Hepatocyte (in vitro differentiated cells): ENCODE results near the gene STAT4. TPM values are rescaled to one million over a fixed set of nuclear protein-coding genes. Genes with fewer than 3 reads are reported as not detected.

ENCODE experiments used
- DNase-seq: peaks from one replicate; pipeline ENCODE4 v3.0.0-alpha.2; 2016; ENCODE audit warnings: low spot score
- H2AFZ ChIP-seq: fragments of 200-600 bp; sonication (generic); 2 replicates; pipeline ENCODE4 v1.6.0; 2016; ENCODE audit warnings: antibody characterized with exemption, mild to moderate bottlenecking
- H3K27ac ChIP-seq: fragments of 200-600 bp; sonication (generic); 2 replicates; pipeline ENCODE4 v1.5.1; 2016; ENCODE audit warnings: mild to moderate bottlenecking
- H3K27me3 ChIP-seq: fragments of 200-600 bp; sonication (generic); 2 replicates; pipeline ENCODE4 v1.6.1; 2016
- H3K36me3 ChIP-seq: fragments of 200-600 bp; sonication (generic); replicated peaks from 2 replicates; pipeline ENCODE4 v1.5.1; 2016; ENCODE audit warnings: low read depth; ENCODE audit not compliant: insufficient read depth
- H3K4me1 ChIP-seq: fragments of 200-600 bp; sonication (generic); 2 replicates; pipeline ENCODE4 v1.5.1; 2016; ENCODE audit warnings: mild to moderate bottlenecking, moderate library complexity; ENCODE audit not compliant: insufficient read depth
- H3K4me2 ChIP-seq: fragments of 200-600 bp; sonication (generic); 2 replicates; pipeline ENCODE4 v1.6.0; 2016
- H3K4me3 ChIP-seq: fragments of 200-600 bp; sonication (generic); 2 replicates; pipeline ENCODE4 v1.5.1; 2016; ENCODE audit warnings: mild to moderate bottlenecking
- H3K79me2 ChIP-seq: fragments of 200-600 bp; sonication (generic); 2 replicates; pipeline ENCODE4 v1.6.0; 2017; ENCODE audit warnings: mild to moderate bottlenecking
- H3K9me2 ChIP-seq: fragments of 200-600 bp; sonication (generic); replicated peaks from 2 replicates; pipeline ENCODE4 v1.6.0; 2017; ENCODE audit warnings: mild to moderate bottlenecking; ENCODE audit not compliant: insufficient read depth
- H3K9me3 ChIP-seq: fragments of 200-600 bp; sonication (generic); 2 replicates; pipeline ENCODE4 v1.5.1; 2016; ENCODE audit warnings: low read depth, mild to moderate bottlenecking
- H4K20me1 ChIP-seq: fragments of 200-600 bp; sonication (generic); 2 replicates; pipeline ENCODE4 v1.6.0; 2016; ENCODE audit warnings: mild to moderate bottlenecking; ENCODE audit not compliant: insufficient read depth, poor library complexity, severe bottlenecking
- CTCF ChIP-seq: fragments of 200-600 bp; sonication (generic); IDR thresholded peaks from 2 replicates; pipeline ENCODE4 v1.5.1; 2016; ENCODE audit warnings: antibody characterized with exemption, mild to moderate bottlenecking; ENCODE audit not compliant: poor library complexity
- EZH2 ChIP-seq: fragments of 200-600 bp; sonication (generic); IDR thresholded peaks from 2 replicates; pipeline ENCODE4 v1.6.1; 2016; ENCODE audit warnings: antibody characterized with exemption, mild to moderate bottlenecking, borderline replicate concordance
- EZH2phosphoT487 ChIP-seq: fragments of 200-600 bp; sonication (generic); IDR thresholded peaks from one replicate; pipeline ENCODE4 v1.6.1; 2018; ENCODE audit warnings: antibody characterized with exemption, mild to moderate bottlenecking, low read depth, moderate library complexity; ENCODE audit not compliant: unreplicated experiment, severe bottlenecking
- WGBS: methylation state at CpG from one replicate; pipeline ENCODE4 v1.1.6; 2016; ENCODE audit warnings: low lambda C conversion rate; ENCODE audit errors: missing lambda C conversion rate; 5-methylcytosine and 5-hydroxymethylcytosine counted together
- polyA plus RNA-seq: library from polyadenylated mRNA; unstranded; fragments of >200 nt; fragmentation: Nextera tagmentation; extraction: Ambion mirVana; gene quantifications from 2 replicates; pipeline ENCODE4 v1.2.1, GENCODE V29; 2016
- total RNA-seq: library from RNA; depleted of rRNA; stranded (reverse); fragments of >200 nt; gene quantifications from 2 replicates; pipeline ENCODE4 v1.2.3, GENCODE V29; 2014

The STAT4 gene
- total and polyA plus RNA-seq, 2 experiments from 2014 or later, result 1.6 to 6.6 TPM

GRCh38 chr2:191169456-191170300, 18.9 kb upstream of the STAT4 start:
- WGBS, result 85% methylated on average over 5 of the region's 5 CpGs
- peaks cover 36% of the 10 kb centered on the region for H3K4me1 ChIP-seq

GRCh38 chr2:191167766-191168165, 17.0 kb upstream of the STAT4 start:
- no peaks in the 10 kb centered on the region for H3K36me3 ChIP-seq
- no peak overlapping the region for H2AFZ ChIP-seq
- peaks cover 36% of the 10 kb centered on the region for H3K4me1 ChIP-seq
- no peaks in the 10 kb centered on the region for H3K9me3 ChIP-seq
- H4K20me1 ChIP-seq, result no peaks in the 10 kb centered on the region
- H3K27ac ChIP-seq, result no peak overlapping the region
- no peaks in the 10 kb centered on the region for H3K27me3 ChIP-seq
- H3K4me2 ChIP-seq, result no peak overlapping the region
- no peaks in the 10 kb centered on the region for H3K79me2 ChIP-seq
- no peak for DNase-seq
- H3K9me2 ChIP-seq, result no peaks in the 10 kb centered on the region
- 41% methylated on average over 2 of the region's 2 CpGs for WGBS
- no peak overlapping the region for H3K4me3 ChIP-seq
- TF ChIP-seq CTCF (no peak), EZH2phosphoT487 (no peak), EZH2 (no peak)

More at GRCh38 chr2:191169456-191170300, 18.9 kb upstream of the STAT4 start:
- no peak overlapping the region for H3K27ac ChIP-seq
- no peak for TF ChIP-seq CTCF
- no peak for TF ChIP-seq EZH2phosphoT487
- TF ChIP-seq EZH2, result no peak
- H3K9me3 ChIP-seq, result no peaks in the 10 kb centered on the region
- H3K79me2 ChIP-seq, result no peaks in the 10 kb centered on the region
- H3K27me3 ChIP-seq, result no peaks in the 10 kb centered on the region
- H4K20me1 ChIP-seq, result no peaks in the 10 kb centered on the region
- H3K4me3 ChIP-seq, result no peak overlapping the region
- no peak overlapping the region for H2AFZ ChIP-seq
- H3K4me2 ChIP-seq, result no peak overlapping the region
- H3K36me3 ChIP-seq, result no peaks in the 10 kb centered on the region
- DNase-seq, result no peak
- no peaks in the 10 kb centered on the region for H3K9me2 ChIP-seq

GRCh38 chr2:191166756-191167445, 16.1 kb upstream of the STAT4 start:
- Histone ChIP-seq H4K20me1 (no peaks in the 10 kb centered on the region), H3K36me3 (no peaks in the 10 kb centered on the region), H3K27ac (peak overlapping the region; percentile 61), H2AFZ (no peak overlapping the region), H3K79me2 (no peaks in the 10 kb centered on the region), H3K27me3 (no peaks in the 10 kb centered on the region), H3K9me2 (no peaks in the 10 kb centered on the region), H3K4me2 (no peak overlapping the region), H3K4me3 (no peak overlapping the region), H3K4me1 (peaks cover 29% of the 10 kb centered on the region), H3K9me3 (no peaks in the 10 kb centered on the region)
- TF ChIP-seq CTCF, result no peak
- no peak for TF ChIP-seq EZH2phosphoT487
- no peak for TF ChIP-seq EZH2
- WGBS, result 76% methylated on average over 4 of the region's 4 CpGs
- DNase-seq, result no peak
